IMR-90 (cell line): ENCODE measurements around the gene MRPL50. TPM values are rescaled to one million over a fixed set of nuclear protein-coding genes. Genes with fewer than 3 reads are reported as not detected.

Source experiments
- ATAC-seq: fragments of 200-7000 bp; cut with Tn5 transposase; 2 replicates; pipeline ENCODE4 v1.9.1; 2020; ENCODE audit warnings: low read depth, mild to moderate bottlenecking, moderate library complexity
- BruUV-seq: library from RNA; stranded (reverse); fragments of 400-500 nt; replicated peaks from 2 replicates; lab custom pipeline; 2021; lab: Mats Ljungman, UMichigan
- CTCF ChIA-PET: fragments of 300-600 bp; formaldehyde crosslinking; extraction: SDS; loops from one replicate; lab custom pipeline; 2021; ENCODE audit warnings: antibody characterized with exemption; lab: Yijun Ruan, JAX
- POLR2A ChIA-PET: fragments of 300-600 bp; sonication (Branson Sonifier 250); formaldehyde crosslinking; loops from one replicate; lab custom pipeline; 2022; ENCODE audit warnings: antibody characterized with exemption; ENCODE audit not compliant: unreplicated experiment; lab: Charles Lee
- DNase-seq: peaks from one replicate; pipeline ENCODE4 v3.0.0; 2013
- H2AFZ ChIP-seq: replicated peaks from 2 replicates; pipeline ENCODE3; 2013; ENCODE audit warnings: low read length, mild to moderate bottlenecking; ENCODE audit not compliant: poor library complexity
- H2AK5ac ChIP-seq: 2 replicates; pipeline ENCODE4 v1.6.1; 2013; ENCODE audit warnings: low read depth, low read length, inconsistent platforms
- H2AK9ac ChIP-seq: replicated peaks from 2 replicates; pipeline ENCODE3; 2013; ENCODE audit warnings: mild to moderate bottlenecking, low read depth, low read length, moderate library complexity; ENCODE audit not compliant: poor library complexity
- H2BK120ac ChIP-seq: 2 replicates; pipeline ENCODE4 v1.6.1; 2013; ENCODE audit warnings: low read depth, low read length, inconsistent platforms
- H2BK15ac ChIP-seq: 3 replicates; pipeline ENCODE4 v1.6.1; 2013; ENCODE audit warnings: low read depth, low read length, inconsistent platforms
- H2BK20ac ChIP-seq: 2 replicates; pipeline ENCODE4 v1.6.1; 2013; ENCODE audit warnings: low read depth, mild to moderate bottlenecking, inconsistent platforms, low read length, moderate library complexity
- H2BK5ac ChIP-seq: 2 replicates; pipeline ENCODE4 v1.6.1; 2013; ENCODE audit warnings: mild to moderate bottlenecking, low read depth, low read length, inconsistent platforms; ENCODE audit not compliant: poor library complexity, severe bottlenecking
- H3K14ac ChIP-seq: replicated peaks from 2 replicates; pipeline ENCODE4 v1.6.1; 2013; ENCODE audit warnings: low read depth, low read length, inconsistent platforms
- H3K18ac ChIP-seq: 2 replicates; pipeline ENCODE4 v1.6.1; 2013; ENCODE audit warnings: low read depth, low read length, control low read depth
- H3K23ac ChIP-seq: 2 replicates; pipeline ENCODE4 v1.6.1; 2013; ENCODE audit warnings: low read depth, low read length, inconsistent platforms
- H3K27ac ChIP-seq: 2 replicates; pipeline ENCODE4 v1.5.1; 2013; ENCODE audit warnings: mild to moderate bottlenecking, control low read depth, low read length; ENCODE audit not compliant: insufficient read depth
- H3K27me3 ChIP-seq: 2 replicates; pipeline ENCODE4 v1.6.1; 2013; ENCODE audit warnings: low read length; ENCODE audit not compliant: control insufficient read depth, insufficient read depth
- H3K36me3 ChIP-seq: 2 replicates; pipeline ENCODE4 v1.6.1; 2013; ENCODE audit warnings: low read length, mixed read lengths; ENCODE audit not compliant: control insufficient read depth, insufficient read depth
- H3K4ac ChIP-seq: 2 replicates; pipeline ENCODE4 v1.6.1; 2013; ENCODE audit warnings: low read depth, low read length, inconsistent platforms
- H3K4me1 ChIP-seq: 2 replicates; pipeline ENCODE4 v1.6.1; 2013; ENCODE audit warnings: low read length, mixed read lengths; ENCODE audit not compliant: control insufficient read depth, insufficient read depth
- H3K4me2 ChIP-seq: 2 replicates; pipeline ENCODE4 v1.6.1; 2013; ENCODE audit warnings: low read depth, mild to moderate bottlenecking, control low read depth, low read length, moderate library complexity
- H3K4me3 ChIP-seq: 2 replicates; pipeline ENCODE4 v1.5.1; 2013; ENCODE audit warnings: low read depth, mild to moderate bottlenecking, control low read depth, low read length, moderate library complexity; ENCODE audit not compliant: insufficient read depth
- H3K56ac ChIP-seq: 2 replicates; pipeline ENCODE4 v1.6.1; 2013; ENCODE audit warnings: low read length, inconsistent platforms; ENCODE audit not compliant: insufficient read depth; ENCODE audit errors: extremely low read depth
- H3K79me1 ChIP-seq, 2 experiments: 2 replicates each; pipeline ENCODE4 v1.6.1; 2013; ENCODE audit warnings: low read length in 2 of 2, inconsistent platforms in 1 of 2, low read depth in 1 of 2
- H3K9ac ChIP-seq: 2 replicates; pipeline ENCODE4 v1.6.1; 2013; ENCODE audit warnings: low read depth, low read length, control low read depth
- H3K9me1 ChIP-seq: 2 replicates; pipeline ENCODE4 v1.6.1; 2013; ENCODE audit warnings: low read length, inconsistent platforms; ENCODE audit not compliant: insufficient read depth
- H3K9me3 ChIP-seq: 2 replicates; pipeline ENCODE4 v1.6.1; 2013; ENCODE audit warnings: low read length; ENCODE audit not compliant: control insufficient read depth, insufficient read depth
- H4K20me1 ChIP-seq: 2 replicates; pipeline ENCODE4 v1.6.1; 2013; ENCODE audit warnings: low read length, inconsistent platforms; ENCODE audit not compliant: insufficient read depth
- H4K5ac ChIP-seq: 2 replicates; pipeline ENCODE4 v1.6.1; 2013; ENCODE audit warnings: mild to moderate bottlenecking, low read depth, low read length, control low read depth
- H4K8ac ChIP-seq, 2 experiments: 2 replicates each; pipeline ENCODE4 v1.6.1; 2013; ENCODE audit warnings: low read depth in 2 of 2, low read length in 2 of 2, control low read depth in 1 of 2, inconsistent platforms in 1 of 2
- H4K91ac ChIP-seq: 2 replicates; pipeline ENCODE4 v1.6.1; 2013; ENCODE audit warnings: low read depth, low read length, inconsistent platforms; ENCODE audit not compliant: insufficient read depth
- BHLHE40 ChIP-seq: fragments of 150-350 bp; IDR thresholded peaks from 2 replicates; pipeline ENCODE4 v1.6.1; 2016; ENCODE audit warnings: mild to moderate bottlenecking, low read depth, low read length
- CHD1 ChIP-seq: IDR thresholded peaks from 2 replicates; pipeline ENCODE4 v1.6.1; 2012; ENCODE audit warnings: low read depth, low read length, improper control_type of control experiment
- CTCF ChIP-seq: conservative IDR thresholded peaks from 2 replicates; pipeline ENCODE4 v1.5.1; 2012; ENCODE audit warnings: mild to moderate bottlenecking, low read depth, low read length, improper control_type of control experiment
- FOS ChIP-seq: fragments of 150-350 bp; IDR thresholded peaks from 2 replicates; pipeline ENCODE4 v1.6.1; 2016; ENCODE audit warnings: low read depth, low read length
- MAFK ChIP-seq: IDR thresholded peaks from 2 replicates; pipeline ENCODE4 v1.6.1; 2012; ENCODE audit warnings: low read depth, low read length, improper control_type of control experiment
- MXI1 ChIP-seq: IDR thresholded peaks from 2 replicates; pipeline ENCODE4 v1.6.1; 2012; ENCODE audit warnings: low read depth, mild to moderate bottlenecking, low read length, moderate library complexity, borderline replicate concordance
- NFE2L2 ChIP-seq: fragments of 150-350 bp; IDR thresholded peaks from 2 replicates; pipeline ENCODE4 v1.6.1; 2016; ENCODE audit warnings: low read depth, mild to moderate bottlenecking, low read length
- POLR2A ChIP-seq: IDR thresholded peaks from 2 replicates; pipeline ENCODE4 v1.6.1; 2012; ENCODE audit warnings: mild to moderate bottlenecking, low read depth, low read length
- RAD21 ChIP-seq: IDR thresholded peaks from 2 replicates; pipeline ENCODE4 v1.6.1; 2012; ENCODE audit warnings: low read length, improper control_type of control experiment
- RCOR1 ChIP-seq: IDR thresholded peaks from 2 replicates; pipeline ENCODE4 v1.6.1; 2012; ENCODE audit warnings: mild to moderate bottlenecking, low read length, improper control_type of control experiment; ENCODE audit not compliant: insufficient replicate concordance
- SMC3 ChIP-seq: fragments of 150-350 bp; IDR thresholded peaks from 2 replicates; pipeline ENCODE4 v1.6.1; 2016; ENCODE audit warnings: low read depth, mild to moderate bottlenecking, antibody characterized with exemption, low read length, moderate library complexity
- WGBS, 2 experiments: methylation state at CpG; one replicate each; pipeline versions ENCODE4 v1.1.5 to v1.1.7; 2013; ENCODE audit warnings: missing lambda C conversion rate in 2 of 2; ENCODE audit not compliant: insufficient read length in 1 of 2; ENCODE audit errors: extremely low coverage in 2 of 2; 5-methylcytosine and 5-hydroxymethylcytosine counted together
- dilution Hi-C: fragments of 300-500 bp; cut with HindIII; formaldehyde crosslinking; loops from one replicate; pipeline ENCODE4 v1.14.3; 2018; ENCODE audit warnings: low sequenced_read_pairs; ENCODE audit not compliant: unreplicated experiment
- in situ Hi-C: fragments of 300-500 bp; cut with MboI; formaldehyde crosslinking; loops from 3 replicates; pipeline ENCODE4 v1.14.3; 2019; ENCODE audit warnings: low sequenced_read_pairs, inconsistent platforms, mixed read lengths
- intact Hi-C: fragments of 100-400 bp; cut with micrococcal nuclease; formaldehyde crosslinking; loops from 2 replicates; pipeline ENCODE4 v1.10.0; 2022
- polyA plus RNA-seq, 3 experiments: library from polyadenylated mRNA; depleted of rRNA; stranded (reverse); fragments of >200 nt; gene quantifications; 2 replicates each; pipeline ENCODE4 v1.2.3, GENCODE V29; 2012; ENCODE audit warnings: low replicate concordance in 1 of 3
- total RNA-seq: library from RNA; depleted of rRNA; stranded (reverse); fragments of >200 nt; gene quantifications from 2 replicates; pipeline ENCODE4 v1.2.3, GENCODE V29; 2012

Gene MRPL50
- total and polyA plus RNA-seq, 2 of the 4 experiments (the other 2 are of a cell fraction): 7.5 to 8.6 TPM

GRCh38 chr9:101400120-101400519 lies 1.7 kb upstream of the MRPL50 start:
- H3K79me1 ChIP-seq: peaks cover 34 to 39% of the 10 kb centered on the region in 2 experiments
- no peak overlapping the region for H4K8ac ChIP-seq
- no peak overlapping the region for H2AK9ac ChIP-seq
- ChIA-PET CTCF (interaction anchor here (1.6 kb wide), 1 partner anchor 12 kb away, joined by 5 read pairs; no protein-coding TSS in a partner anchor), POLR2A (no interaction called here)
- peaks cover 5% of the 10 kb centered on the region; the same call in 1 of the 2 replicates for H3K9me3 ChIP-seq
- in situ Hi-C loops (no loop called here), intact Hi-C loops (no loop called here), dilution Hi-C loops (no loop called here)
- no peak overlapping the region for H3K27ac ChIP-seq
- H4K20me1 ChIP-seq: no peaks in the 10 kb centered on the region
- H3K9me1 ChIP-seq: no peaks in the 10 kb centered on the region
- no peak overlapping the region for H3K18ac ChIP-seq
- peak overlapping the region; percentile 14 for H3K4me2 ChIP-seq
- no peak overlapping the region for H4K91ac ChIP-seq
- H2AK5ac ChIP-seq: no peak overlapping the region
- no peak overlapping the region for H3K23ac ChIP-seq
- H3K56ac ChIP-seq: no peak overlapping the region
- no peak overlapping the region for H4K5ac ChIP-seq
- no peak overlapping the region for H2BK20ac ChIP-seq
- no peak overlapping the region for H2BK120ac ChIP-seq
- no peak overlapping the region for H3K4ac ChIP-seq
- WGBS, 2 experiments: 75% methylated on average over 3 of the region's 5 CpGs; no CpG with 5 or more reads in 1 of the 2 experiments
- H3K4me1 ChIP-seq: peaks cover 2% of the 10 kb centered on the region
- no peak overlapping the region for H2BK15ac ChIP-seq
- H3K9ac ChIP-seq: no peak overlapping the region
- no peak for TF ChIP-seq BHLHE40
- TF ChIP-seq RCOR1: no peak
- no peak for TF ChIP-seq FOS
- no peak for TF ChIP-seq NFE2L2
- TF ChIP-seq POLR2A: no peak
- TF ChIP-seq CTCF: no peak
- TF ChIP-seq CHD1: no peak
- no peak for TF ChIP-seq SMC3
- no peak for TF ChIP-seq MXI1
- no peak for TF ChIP-seq MAFK
- no peak for TF ChIP-seq RAD21
- H3K27me3 ChIP-seq: no peaks in the 10 kb centered on the region
- DNase-seq (no peak), ATAC-seq (no peak)
- H2AFZ ChIP-seq: no peak overlapping the region
- no peak overlapping the region for H2BK5ac ChIP-seq
- H3K4me3 ChIP-seq: peak overlapping the region; percentile 58; the same call in 1 of the 2 replicates
- no peak overlapping the region for H3K14ac ChIP-seq
- no TSS peak for BruUV-seq
- peaks cover 21% of the 10 kb centered on the region for H3K36me3 ChIP-seq
